Measurements from ENCODE around the gene CDO1.

CDO1 gene
- total RNA-seq = 0.62 to 0.88 reads per million in 2 donors

GRCh38 chr5:115816226-115817081 is at the start of gene CDO1:
TSS of gene CDO1 (minus strand) at chr5:115816659. CDS start at chr5:115816397, 262 bp downstream.
- DNase-seq = peak in 2 of 5 experiments; percentile 1 to 59

- DNase-seq = no peak
Measured at GRCh38 chr5:115859378-115859777, 42.9 kb upstream of the CDO1 start.

GRCh38 chr5:115858396-115858795 is 41.9 kb upstream of the CDO1 start:
- no peak for DNase-seq

- no peak for DNase-seq
Measured at GRCh38 chr5:115857626-115858349, 41.3 kb upstream of the CDO1 start.

GRCh38 chr5:115857057-115857479 is 40.6 kb upstream of the CDO1 start:
- DNase-seq = no peak

- DNase-seq = no peak
Measured at GRCh38 chr5:115855959-115856358, 39.5 kb upstream of the CDO1 start.

- no peak for DNase-seq
Measured at GRCh38 chr5:115854139-115854538, 37.7 kb upstream of the CDO1 start.

- DNase-seq = no peak
Measured at GRCh38 chr5:115850744-115851416, 34.4 kb upstream of the CDO1 start.

- no peak for DNase-seq
Measured at GRCh38 chr5:115849258-115849798, 32.9 kb upstream of the CDO1 start.

- DNase-seq = no peak
Measured at GRCh38 chr5:115847290-115847689, 30.8 kb upstream of the CDO1 start.

GRCh38 chr5:115844321-115844817 is 27.9 kb upstream of the CDO1 start:
- DNase-seq = no peak

GRCh38 chr5:115843444-115844130 is 27.1 kb upstream of the CDO1 start:
- no peak for DNase-seq

GRCh38 chr5:115842952-115843351 is 26.5 kb upstream of the CDO1 start:
- peak in 1 of 5 experiments; percentile 8 for DNase-seq

- peak in 2 of 5 experiments; percentile 13 to 41 for DNase-seq
Measured at GRCh38 chr5:115842089-115842935, 25.9 kb upstream of the CDO1 start.

GRCh38 chr5:115841382-115842088 is 25.1 kb upstream of the CDO1 start, which contains the start of the genes AP3S1 and ATG12:
TSS of gene AP3S1 (plus strand) at chr5:115841935. CDS start at chr5:115842038, 103 bp downstream.
TSS of gene ATG12 (minus strand) at chr5:115841565. CDS start at chr5:115841552, 13 bp downstream.
- peak; percentile 81 to 97 (median 86) for DNase-seq

- DNase-seq = no peak
Measured at GRCh38 chr5:115840873-115841272, 24.4 kb upstream of the CDO1 start.

- DNase-seq = peak in 2 of 5 experiments; percentile 59 to 79
Measured at GRCh38 chr5:115838885-115839518, 22.5 kb upstream of the CDO1 start.

- no peak for DNase-seq
Measured at GRCh38 chr5:115835481-115835880, 19.0 kb upstream of the CDO1 start.

GRCh38 chr5:115831163-115831768 is 14.8 kb upstream of the CDO1 start:
- DNase-seq = peak in 2 of 5 experiments; percentile 14 to 35
